Heart left ventricle (tissue), 16 donors: ENCODE data around the gene WDR33. TPM values are rescaled to one million over a fixed set of nuclear protein-coding genes. Genes with fewer than 3 reads are reported as not detected.

Source experiments
- ATAC-seq, 4 donors: fragments of 200-7000 bp; cut with Tn5 transposase; one replicate each; pipeline ENCODE4 v1.9.1; 2020 to 2022; ENCODE audit warnings: moderate library complexity in 4 of 4, mild to moderate bottlenecking in 3 of 4, moderate number of reproducible peaks in 1 of 4
- DNase-seq, 5 donors: peaks; one replicate each; pipeline ENCODE4 v3.0.0-alpha.2; 2020
- H3K27ac ChIP-seq, 12 donors: fragments of 200-600 bp; sonication (generic) in 4 of 12; one replicate each; pipeline versions ENCODE4 v1.5.0 to v1.8.0; 2016 to 2022; ENCODE audit warnings: mild to moderate bottlenecking in 2 of 12
- H3K27me3 ChIP-seq, 9 donors: fragments of 200-600 bp; sonication (generic) in 2 of 9; one replicate each; pipeline versions ENCODE4 v1.5.1 to v1.8.0; 2016 to 2022; ENCODE audit warnings: mild to moderate bottlenecking in 3 of 9
- H3K36me3 ChIP-seq, 9 donors: fragments of 200-600 bp; sonication (generic) in 2 of 9; one replicate each; pipeline versions ENCODE4 v1.5.0 to v1.8.0; 2018 to 2022; ENCODE audit warnings: mild to moderate bottlenecking in 2 of 9
- H3K4me1 ChIP-seq, 12 donors: fragments of 200-600 bp; sonication (generic) in 4 of 12; one replicate each; pipeline versions ENCODE4 v1.5.0 to v1.8.0; 2016 to 2022; ENCODE audit warnings: mild to moderate bottlenecking in 3 of 12
- H3K4me3 ChIP-seq, 12 donors: fragments of 200-600 bp; sonication (generic) in 4 of 12; one replicate each; pipeline versions ENCODE4 v1.5.0 to v1.8.0; 2017 to 2022; ENCODE audit warnings: mild to moderate bottlenecking in 9 of 12, moderate library complexity in 4 of 12
- H3K9me3 ChIP-seq, 12 donors: fragments of 200-600 bp; sonication (generic) in 4 of 12; one replicate each; pipeline versions ENCODE4 v1.5.0 to v1.8.0; 2016 to 2022; ENCODE audit warnings: mild to moderate bottlenecking in 1 of 12
- POLR2A ChIP-seq, 2 donors: fragments of 450-650 bp; IDR thresholded peaks; one replicate each; pipeline ENCODE4 v1.6.1; 2017; ENCODE audit warnings: antibody characterized with exemption in 2 of 2, mild to moderate bottlenecking in 2 of 2, moderate library complexity in 2 of 2
- WGBS, 4 donors: extraction: QIAGEN DNeasy Blood & Tissue Kit in 2 of 4; methylation state at CpG; one replicate each; pipeline versions ENCODE4 v1.1.5 to v1.1.7; 2013 to 2018; 5-methylcytosine and 5-hydroxymethylcytosine counted together
- intact Hi-C, 10 donors: fragments of 100-400 bp; cut with DNase I; formaldehyde crosslinking; loops; one replicate each; pipeline versions ENCODE4 v1.11.1 to v1.14.2; 2022
- polyA plus RNA-seq, 2 donors: library from polyadenylated mRNA; stranded (reverse); fragments of 200-250 nt; gene quantifications; one replicate each; pipeline ENCODE4 v1.2.3, GENCODE V29; 2013
- total RNA-seq, 9 donors: library from RNA; depleted of rRNA in 2 of 9; stranded (reverse); fragments of >200 nt in 2 of 9; fragmentation: NEBNext Ultra II Directional in 3 of 9; extraction: Animal tissue kit (Norgen Biotek cat#: 25700) in 3 of 9; gene quantifications; one replicate each; pipeline versions ENCODE4 v1.1.0 to v1.2.4, GENCODE V29; 2016 to 2023
- TF ChIP-seq, protein P1 (sequence below), 12 donors: fragments of 200-600 bp; sonication (generic) in 4 of 12; IDR thresholded peaks; one replicate each; pipeline versions ENCODE4 v1.5.0 to v1.8.0; 2018 to 2022; ENCODE audit warnings: antibody characterized with exemption in 12 of 12, mild to moderate bottlenecking in 5 of 12
- donor health status: ischemic (EF 13 %, LVEDD 7.1; RV severe dilation, severe dysfunction).
- donor health status: healthy with polysubstance abuse.
- donor health status: DM: no; HTN: yes; CAD: no.
- donor health status: DM: no; HTN: no; CAD: no.
- donor health status: ischemic (EF 25% LVEDD 6.9; RV normal size, moderate dysfunction).
- donor health status: ischemic (EF 25% LVEDD 5.7; RV mildly dilated, moderate dysfunction).
- donor health status: healthy.
- donor health status: DM: yes; HTN: yes; CAD: no.
- donor health status: ischemic (EF 35%, LVEDD 5.7; RV mildly dilated, moderate dysfunction).
- donor health status: nonischemic (EF 11% LVEDD 7.7; RV severe dilation, severe dysfunction).
- donor health status: DM: yes; HTN: yes; CAD: no.
- donor health status: PGD.
- donor health status: ischemic (EF 29% LVEDD 5.4; RV normal size, mild dysfunction).
- donor health status: nonischemic (EF 23%, LVEDD 6.1; RV moderate dilation, normal function).

Gene WDR33
- total and polyA plus RNA-seq, 11 donors = 15.4 to 49.9 (median 41.1) TPM

DNA sequence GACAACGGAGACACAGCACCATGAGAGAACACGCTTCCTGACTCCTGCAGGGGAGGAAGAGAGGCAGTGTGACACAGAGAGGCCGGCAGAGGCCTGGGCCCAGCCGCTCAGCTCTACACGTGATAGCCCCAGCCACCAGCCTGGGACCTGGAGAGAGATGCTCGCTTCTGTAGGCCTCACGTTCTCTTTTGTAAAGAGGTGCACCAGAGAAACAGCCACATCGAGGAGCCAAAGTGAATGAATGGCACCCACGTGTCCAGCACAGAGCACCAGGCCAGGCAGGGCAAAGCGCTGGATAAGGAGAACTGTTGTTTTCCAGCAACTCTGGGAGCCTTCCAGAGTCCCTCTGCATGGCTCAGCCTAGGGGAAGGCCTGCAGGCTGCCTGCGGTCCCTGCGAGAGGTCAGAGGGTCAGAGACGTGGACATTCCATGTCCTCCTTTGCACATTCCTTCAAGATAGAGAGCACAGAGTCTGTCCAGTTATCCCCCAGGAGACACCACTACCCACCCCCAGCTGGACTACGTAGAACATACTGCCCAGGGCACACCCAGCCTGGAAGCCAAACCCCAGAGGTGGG is 149.8 kb downstream of the WDR33 start:
- Histone ChIP-seq H3K36me3 (peaks cover 0 to 24% (median 16%) of the 10 kb centered on the region in 9 donors), H3K9me3 (no peaks in the 10 kb centered on the region), H3K4me1 (peaks cover 20 to 99% (median 91%) of the 10 kb centered on the region in 12 donors), H3K27me3 (peaks cover 0 to 23% (median 0%) of the 10 kb centered on the region in 9 donors), H3K27ac (peak overlapping the region; percentile 60 to 98 (median 87)), H3K4me3 (no peak overlapping the region)
- peak in 4 of 5 donors; percentile 24 to 34 (median 26) for DNase-seq
- ATAC-seq = no peak
- WGBS, 4 donors = 39 to 49% (median 44%) methylated on average over 14 of the region's 14 CpGs
- no peak for TF ChIP-seq POLR2A (IDR thresholded peaks at IDR 0.05)
- TF ChIP-seq, protein P1, sequence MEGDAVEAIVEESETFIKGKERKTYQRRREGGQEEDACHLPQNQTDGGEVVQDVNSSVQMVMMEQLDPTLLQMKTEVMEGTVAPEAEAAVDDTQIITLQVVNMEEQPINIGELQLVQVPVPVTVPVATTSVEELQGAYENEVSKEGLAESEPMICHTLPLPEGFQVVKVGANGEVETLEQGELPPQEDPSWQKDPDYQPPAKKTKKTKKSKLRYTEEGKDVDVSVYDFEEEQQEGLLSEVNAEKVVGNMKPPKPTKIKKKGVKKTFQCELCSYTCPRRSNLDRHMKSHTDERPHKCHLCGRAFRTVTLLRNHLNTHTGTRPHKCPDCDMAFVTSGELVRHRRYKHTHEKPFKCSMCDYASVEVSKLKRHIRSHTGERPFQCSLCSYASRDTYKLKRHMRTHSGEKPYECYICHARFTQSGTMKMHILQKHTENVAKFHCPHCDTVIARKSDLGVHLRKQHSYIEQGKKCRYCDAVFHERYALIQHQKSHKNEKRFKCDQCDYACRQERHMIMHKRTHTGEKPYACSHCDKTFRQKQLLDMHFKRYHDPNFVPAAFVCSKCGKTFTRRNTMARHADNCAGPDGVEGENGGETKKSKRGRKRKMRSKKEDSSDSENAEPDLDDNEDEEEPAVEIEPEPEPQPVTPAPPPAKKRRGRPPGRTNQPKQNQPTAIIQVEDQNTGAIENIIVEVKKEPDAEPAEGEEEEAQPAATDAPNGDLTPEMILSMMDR (IDR thresholded peaks at IDR 0.05) = no peak
- intact Hi-C loops = no loop called here

DNA sequence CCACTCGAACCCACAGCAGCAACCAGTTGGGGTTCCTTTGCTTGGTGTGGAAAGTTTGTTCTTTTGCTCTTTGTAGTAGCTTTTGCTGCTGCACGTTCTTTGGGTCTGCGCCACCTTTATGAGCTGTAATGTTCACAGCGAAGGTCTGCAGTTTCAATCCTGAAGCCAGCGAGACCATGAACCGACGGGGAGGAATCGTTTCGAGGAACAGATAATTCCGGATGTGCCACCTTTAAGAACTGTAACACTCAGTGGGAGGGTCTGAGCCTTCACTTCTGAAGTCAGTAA is 150.7 kb downstream of the WDR33 start:
- H3K4me1 ChIP-seq = peaks cover 21 to 99% (median 92%) of the 10 kb centered on the region in 12 donors
- no peak overlapping the region for H3K4me3 ChIP-seq
- H3K27ac ChIP-seq = peak overlapping the region; percentile 60 to 98 (median 87)
- TF ChIP-seq, protein P1 (IDR thresholded peaks at IDR 0.05) = no peak
- no peak for TF ChIP-seq POLR2A (IDR thresholded peaks at IDR 0.05)
- DNase-seq (peak in 2 of 5 donors; percentile 11 to 15), ATAC-seq (no peak)
- intact Hi-C loops = no loop called here
- peaks cover 0 to 30% (median 17%) of the 10 kb centered on the region in 9 donors for H3K36me3 ChIP-seq
- peaks cover 0 to 21% (median 0%) of the 10 kb centered on the region in 9 donors for H3K27me3 ChIP-seq
- no peaks in the 10 kb centered on the region for H3K9me3 ChIP-seq
- 81 to 92% (median 87%) methylated on average over 10 of the region's 10 CpGs for WGBS, 4 donors

DNA sequence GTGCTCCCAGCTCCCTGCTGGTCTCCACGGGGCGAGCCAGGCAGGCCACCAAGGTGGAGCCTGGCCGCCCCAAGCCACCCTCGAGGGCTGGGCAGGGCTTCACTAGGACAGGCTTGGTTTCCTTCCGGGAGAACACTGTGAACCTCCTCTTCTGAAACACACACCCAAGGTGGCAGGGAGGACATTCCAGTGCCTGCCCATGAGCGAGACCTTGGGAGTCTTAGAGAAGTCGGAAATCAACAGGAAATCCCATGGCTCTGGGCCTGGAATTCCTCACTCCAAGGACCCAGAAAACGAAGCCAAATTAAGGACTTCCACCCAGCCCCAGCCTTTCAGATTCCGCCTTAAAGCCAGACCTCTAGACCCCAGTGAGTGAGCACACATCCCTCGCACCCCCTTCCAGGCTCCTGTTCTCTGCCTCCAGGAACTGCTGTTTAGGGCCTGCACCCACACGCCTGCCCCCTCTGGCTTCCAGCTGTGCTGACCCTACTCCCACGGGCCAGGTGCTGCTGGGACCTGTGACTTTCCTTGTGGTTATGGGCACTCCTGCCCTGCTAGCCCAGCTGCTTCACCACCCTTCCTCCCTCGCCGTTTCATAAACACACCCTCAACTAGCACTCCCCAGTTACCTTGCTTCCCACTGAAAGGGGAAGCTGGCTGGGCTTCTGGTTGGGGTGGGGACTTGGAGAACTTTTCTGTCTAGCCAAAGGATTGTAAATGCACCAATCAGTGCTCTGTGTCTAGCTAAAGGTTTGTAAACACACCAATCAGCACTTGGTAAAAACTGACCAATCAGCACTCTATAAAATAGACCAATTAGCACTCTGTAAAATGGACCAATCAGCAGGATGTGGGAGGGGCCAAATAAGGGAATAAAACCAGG is 151.3 kb downstream of the WDR33 start:
- TF ChIP-seq, protein P1 (IDR thresholded peaks at IDR 0.05) = no peak
- no peak for TF ChIP-seq POLR2A (IDR thresholded peaks at IDR 0.05)
- no peaks in the 10 kb centered on the region for H3K9me3 ChIP-seq
- H3K4me1 ChIP-seq = peaks cover 24 to 99% (median 92%) of the 10 kb centered on the region in 12 donors
- peaks cover 0 to 35% (median 20%) of the 10 kb centered on the region in 9 donors for H3K36me3 ChIP-seq
- 24 to 44% (median 38%) methylated on average over 9 to 14 of the region's 14 CpGs for WGBS, 4 donors
- H3K27me3 ChIP-seq = peaks cover 0 to 15% (median 0%) of the 10 kb centered on the region in 9 donors
- DNase-seq (peak; percentile 72 to 83 (median 74)), ATAC-seq (peak; percentile 45 to 64 (median 46))
- intact Hi-C loops = loop anchor here in 2 of 10 donors (2.0 kb wide), 2 partner anchors 15 to 21 kb away; partner anchors contain the start of gene LIMS2 (in 1 of the 2)
- H3K4me3 ChIP-seq = peak overlapping the region in 2 of 12 donors; percentile 12 to 13
- peak overlapping the region; percentile 76 to 98 (median 87) for H3K27ac ChIP-seq
